ENCODE results near the gene FUBP3.

- TF ChIP-seq POLR2A (IDR thresholded peaks at IDR 0.05) (no peak), CTCF (IDR thresholded peaks at IDR 0.05) (no peak), EP300 (IDR thresholded peaks at IDR 0.05) (no peak), POLR2AphosphoS5 (IDR thresholded peaks at IDR 0.05) (no peak)
Observed at GRCh38 chr9:130672466-130672865, 93.1 kb downstream of the FUBP3 start.

All from gastroesophageal sphincter (tissue), 3 donors.